Tibial nerve (tissue), 4 donors: ENCODE results near the gene MAMLD1. TPM values are rescaled to one million over a fixed set of nuclear protein-coding genes. Genes with fewer than 3 reads are reported as not detected.

Experiments used
- DNase-seq, 2 donors: peaks; one replicate each; pipeline ENCODE4 v3.0.0-alpha.2; 2019; ENCODE audit warnings: low spot score in 2 of 2
- H3K27ac ChIP-seq, 4 donors: fragments of 200-600 bp; sonication (generic) in 3 of 4; one replicate each; pipeline ENCODE4 v1.5.1; 2017 to 2019; ENCODE audit warnings: mild to moderate bottlenecking in 1 of 4
- H3K27me3 ChIP-seq, 2 donors: fragments of 200-600 bp; sonication (generic) in 1 of 2; one replicate each; pipeline versions ENCODE4 v1.5.1 to v1.6.0; 2017 to 2019
- H3K36me3 ChIP-seq, 3 donors: fragments of 200-600 bp; sonication (generic); one replicate each; pipeline ENCODE4 v1.5.1; 2018 to 2019
- H3K4me1 ChIP-seq, 4 donors: fragments of 200-600 bp; sonication (generic) in 3 of 4; one replicate each; pipeline ENCODE4 v1.5.1; 2017 to 2019
- H3K4me3 ChIP-seq, 4 donors: fragments of 200-600 bp; sonication (generic) in 3 of 4; one replicate each; pipeline ENCODE4 v1.5.1; 2017 to 2019; ENCODE audit warnings: mild to moderate bottlenecking in 1 of 4, moderate library complexity in 1 of 4
- H3K9me3 ChIP-seq, 4 donors: fragments of 200-600 bp; sonication (generic) in 3 of 4; one replicate each; pipeline ENCODE4 v1.5.1; 2017 to 2019
- EP300 ChIP-seq, 2 donors: sonication (generic); formaldehyde crosslinking; IDR thresholded peaks; one replicate each; pipeline ENCODE4 v1.6.1; 2017; ENCODE audit warnings: antibody characterized with exemption in 2 of 2, mild to moderate bottlenecking in 1 of 2
- POLR2A ChIP-seq, 2 donors: fragments of 450-650 bp; IDR thresholded peaks; one replicate each; pipeline ENCODE4 v1.6.1; 2017; ENCODE audit warnings: antibody characterized with exemption in 2 of 2, mild to moderate bottlenecking in 2 of 2, moderate library complexity in 2 of 2
- WGBS, 2 donors: methylation state at CpG; one replicate each; pipeline ENCODE4 v1.1.5; 2018; 5-methylcytosine and 5-hydroxymethylcytosine counted together
- total RNA-seq, 4 donors: library from RNA; depleted of rRNA; stranded (reverse); fragments of >200 nt; gene quantifications; one replicate each; pipeline ENCODE4 v1.1.0, GENCODE V29; 2016
- TF ChIP-seq, protein P1 (sequence below), 5 experiments: fragments of 200-600 bp in 3 of 5; fragments of 450-650 bp in 2 of 5; sonication (generic) in 3 of 5; IDR thresholded peaks; one replicate each; pipeline ENCODE4 v1.5.1; 2016 to 2019; ENCODE audit warnings: antibody characterized with exemption in 5 of 5, mild to moderate bottlenecking in 3 of 5, moderate library complexity in 2 of 5

Gene MAMLD1
- total RNA-seq, 4 donors from 2014 or later = 8.2 to 16.2 (median 9.2) TPM

DNA sequence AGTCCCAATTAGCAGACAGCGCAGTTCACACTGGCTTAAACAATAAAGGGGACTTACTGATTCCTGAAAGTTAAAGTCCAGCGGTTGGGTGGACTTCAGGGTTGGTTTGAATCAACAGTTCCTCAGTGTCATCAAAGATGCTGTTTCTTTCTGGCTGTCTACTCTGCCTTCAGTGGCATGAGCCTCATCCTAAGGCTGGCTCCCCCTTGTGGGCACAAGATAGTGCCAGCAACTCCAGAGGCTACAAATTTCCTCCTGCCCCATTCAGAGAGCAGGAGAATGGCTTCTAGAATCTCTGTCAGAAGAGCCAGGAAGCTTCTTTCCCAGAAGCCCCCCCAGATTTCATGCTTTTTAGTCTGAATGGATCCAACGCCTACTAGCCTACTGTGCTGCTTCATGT is 122.9 kb downstream of the MAMLD1 start:
- peak in 1 of 2 donors; percentile 22 for DNase-seq

DNA sequence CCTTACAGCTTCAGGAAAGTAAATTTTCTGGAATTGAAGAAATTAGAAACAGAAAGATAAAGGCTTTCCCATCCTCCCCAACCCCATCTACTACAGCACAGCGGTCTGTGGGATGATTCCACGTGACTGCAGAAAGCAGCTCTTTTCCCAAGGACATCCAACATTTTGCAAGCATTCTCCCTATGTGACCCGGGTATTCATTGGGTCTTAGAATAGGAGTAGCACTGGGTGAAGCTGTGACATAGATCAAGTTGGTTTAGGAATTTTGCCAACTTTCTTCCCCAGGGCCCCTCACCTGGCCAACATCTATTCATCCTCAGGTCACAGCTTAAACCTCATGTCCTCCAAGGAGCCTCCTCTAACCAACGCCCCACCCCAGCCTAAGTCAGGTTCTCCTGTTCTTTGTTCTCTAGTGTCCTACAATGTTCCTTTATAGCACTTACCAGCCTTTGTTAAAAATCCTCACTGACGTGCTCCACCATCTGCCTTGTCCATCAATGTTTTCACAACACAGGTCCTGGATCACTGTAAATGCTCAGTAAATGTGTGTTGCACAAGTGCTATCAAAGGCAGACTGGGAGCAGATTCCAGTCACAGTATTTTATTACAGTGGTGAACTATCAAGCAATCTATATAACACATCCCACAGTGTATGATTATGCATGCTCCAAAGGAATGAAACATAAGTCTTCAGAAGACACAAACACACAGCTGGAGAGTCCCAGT is 124.4 kb downstream of the MAMLD1 start:
- WGBS, 2 donors = 60 to 89% methylated on average over 5 of the region's 5 CpGs

More for the DNA sequence above, 122.9 kb downstream of the MAMLD1 start:
- no peaks in the 10 kb centered on the region for H3K27me3 ChIP-seq
- peaks cover 0 to 6% (median 0%) of the 10 kb centered on the region in 4 donors for H3K4me1 ChIP-seq
- TF ChIP-seq EP300 (IDR thresholded peaks at IDR 0.05) = no peak
- TF ChIP-seq, protein P1, sequence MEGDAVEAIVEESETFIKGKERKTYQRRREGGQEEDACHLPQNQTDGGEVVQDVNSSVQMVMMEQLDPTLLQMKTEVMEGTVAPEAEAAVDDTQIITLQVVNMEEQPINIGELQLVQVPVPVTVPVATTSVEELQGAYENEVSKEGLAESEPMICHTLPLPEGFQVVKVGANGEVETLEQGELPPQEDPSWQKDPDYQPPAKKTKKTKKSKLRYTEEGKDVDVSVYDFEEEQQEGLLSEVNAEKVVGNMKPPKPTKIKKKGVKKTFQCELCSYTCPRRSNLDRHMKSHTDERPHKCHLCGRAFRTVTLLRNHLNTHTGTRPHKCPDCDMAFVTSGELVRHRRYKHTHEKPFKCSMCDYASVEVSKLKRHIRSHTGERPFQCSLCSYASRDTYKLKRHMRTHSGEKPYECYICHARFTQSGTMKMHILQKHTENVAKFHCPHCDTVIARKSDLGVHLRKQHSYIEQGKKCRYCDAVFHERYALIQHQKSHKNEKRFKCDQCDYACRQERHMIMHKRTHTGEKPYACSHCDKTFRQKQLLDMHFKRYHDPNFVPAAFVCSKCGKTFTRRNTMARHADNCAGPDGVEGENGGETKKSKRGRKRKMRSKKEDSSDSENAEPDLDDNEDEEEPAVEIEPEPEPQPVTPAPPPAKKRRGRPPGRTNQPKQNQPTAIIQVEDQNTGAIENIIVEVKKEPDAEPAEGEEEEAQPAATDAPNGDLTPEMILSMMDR (IDR thresholded peaks at IDR 0.05) = peak; percentile 39 to 55 (median 42)
- H3K36me3 ChIP-seq = no peaks in the 10 kb centered on the region
- H3K27ac ChIP-seq = no peak overlapping the region
- no peak overlapping the region for H3K4me3 ChIP-seq
- no peaks in the 10 kb centered on the region for H3K9me3 ChIP-seq
- 54% methylated on average over 3 of the region's 3 CpGs; no CpG with 5 or more reads in 1 of the 2 donors for WGBS, 2 donors

DNA sequence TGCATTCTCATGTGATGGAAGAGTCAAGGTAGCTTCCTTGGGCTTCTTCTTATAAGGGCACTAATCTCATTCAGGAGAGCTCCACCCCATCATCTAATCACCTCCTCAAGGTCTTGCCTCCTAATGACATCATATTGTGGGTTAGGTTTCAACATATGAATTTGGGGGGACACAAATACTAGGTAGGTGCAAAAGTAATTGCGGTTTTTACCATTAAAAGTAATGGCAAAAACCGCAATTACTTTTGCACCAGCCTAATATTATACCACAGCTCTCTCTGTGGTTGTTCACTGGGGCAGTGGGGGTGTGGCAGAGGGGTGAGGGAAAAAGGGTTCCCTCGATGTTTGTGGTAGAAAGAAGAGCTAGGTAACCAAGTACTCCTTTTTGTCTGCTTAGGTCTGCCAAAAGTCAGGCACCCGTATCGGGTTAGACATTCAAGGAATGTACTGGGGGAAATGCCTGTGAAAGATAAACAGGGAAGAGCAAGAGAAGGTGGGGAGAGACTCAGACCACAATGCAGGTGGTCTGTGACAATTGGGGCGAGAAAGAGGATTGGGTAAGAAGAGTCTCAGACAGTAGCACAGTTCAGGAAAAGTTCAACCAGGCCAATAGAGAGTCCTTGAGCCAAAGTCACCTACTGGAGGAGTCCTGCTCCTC is 126.4 kb downstream of the MAMLD1 start:
- Histone ChIP-seq H3K27me3 (no peaks in the 10 kb centered on the region), H3K4me1 (no peaks in the 10 kb centered on the region), H3K27ac (no peak overlapping the region), H3K9me3 (no peaks in the 10 kb centered on the region), H3K36me3 (no peaks in the 10 kb centered on the region), H3K4me3 (no peak overlapping the region)
- TF ChIP-seq, protein P1 (IDR thresholded peaks at IDR 0.05) = no peak
- TF ChIP-seq POLR2A (IDR thresholded peaks at IDR 0.05) = no peak
- WGBS, 2 donors = 71 to 81% methylated on average over 6 of the region's 6 CpGs
- no peak for DNase-seq

More for the DNA sequence above, 124.4 kb downstream of the MAMLD1 start:
- Histone ChIP-seq H3K4me3 (no peak overlapping the region), H3K36me3 (no peaks in the 10 kb centered on the region), H3K9me3 (no peaks in the 10 kb centered on the region), H3K27ac (no peak overlapping the region), H3K4me1 (peaks cover 0 to 6% (median 0%) of the 10 kb centered on the region in 4 donors), H3K27me3 (no peaks in the 10 kb centered on the region)
- no peak for DNase-seq
- TF ChIP-seq POLR2A (IDR thresholded peaks at IDR 0.05) (no peak), EP300 (IDR thresholded peaks at IDR 0.05) (no peak)
- TF ChIP-seq, protein P1 (IDR thresholded peaks at IDR 0.05) = no peak

DNA sequence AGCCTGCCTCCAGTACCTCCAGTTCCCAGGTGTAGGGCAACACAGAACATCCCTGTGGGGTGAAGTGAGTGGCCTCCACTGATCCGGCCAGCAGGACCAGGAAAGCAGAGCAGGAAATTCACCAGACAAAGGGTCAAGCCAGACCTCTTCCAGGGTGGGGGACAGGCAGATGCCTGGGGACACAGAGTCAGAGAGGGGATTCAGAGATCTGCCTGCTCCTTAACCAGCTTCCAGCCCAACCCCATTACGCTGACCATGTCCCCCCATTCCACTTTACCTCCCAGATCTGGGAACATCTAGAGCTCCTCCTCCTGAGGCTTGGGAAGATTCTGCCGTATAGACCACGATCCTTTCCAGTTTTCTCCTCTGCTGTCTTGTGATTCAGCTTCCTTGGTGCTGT is 132.4 kb downstream of the MAMLD1 start:
- TF ChIP-seq, protein P1 (IDR thresholded peaks at IDR 0.05) = no peak
- TF ChIP-seq EP300 (IDR thresholded peaks at IDR 0.05) (no peak), POLR2A (IDR thresholded peaks at IDR 0.05) (no peak)
- DNase-seq = no peak
- H3K36me3 ChIP-seq = no peaks in the 10 kb centered on the region
- WGBS, 2 donors = 65 to 82% methylated on average over 3 to 4 of the region's 4 CpGs
- H3K4me3 ChIP-seq = no peak overlapping the region
- no peaks in the 10 kb centered on the region for H3K4me1 ChIP-seq
- no peaks in the 10 kb centered on the region for H3K9me3 ChIP-seq
- H3K27me3 ChIP-seq = no peaks in the 10 kb centered on the region
- H3K27ac ChIP-seq = no peak overlapping the region

DNA sequence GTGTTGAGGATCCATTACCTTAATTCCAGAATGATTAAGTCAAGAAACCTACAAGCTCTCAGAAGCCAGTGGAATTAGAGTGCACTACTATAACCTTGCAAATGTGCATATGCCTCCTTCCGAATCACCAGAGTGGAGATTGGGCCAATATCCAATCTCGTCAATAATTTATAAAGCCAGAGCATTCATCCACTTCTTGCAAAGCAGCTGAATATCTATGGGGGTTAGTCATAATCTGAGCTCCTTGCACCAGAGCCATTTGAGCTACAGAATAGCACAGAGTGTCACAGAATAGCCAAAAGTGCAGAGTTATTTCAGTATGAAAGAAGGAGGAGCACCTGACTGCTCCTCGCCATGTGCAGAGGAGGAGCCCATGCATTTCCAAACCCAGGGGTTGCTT is 136.1 kb downstream of the MAMLD1 start:
- no peaks in the 10 kb centered on the region for H3K9me3 ChIP-seq
- WGBS, 2 donors = 72 to 95% methylated on average over 3 of the region's 3 CpGs
- H3K36me3 ChIP-seq = no peaks in the 10 kb centered on the region
- H3K27ac ChIP-seq = no peak overlapping the region
- H3K4me3 ChIP-seq = no peak overlapping the region
- DNase-seq = no peak
- no peaks in the 10 kb centered on the region for H3K27me3 ChIP-seq
- peaks cover 0 to 11% (median 0%) of the 10 kb centered on the region in 4 donors for H3K4me1 ChIP-seq
- TF ChIP-seq, protein P1 (IDR thresholded peaks at IDR 0.05) = no peak
- TF ChIP-seq EP300 (IDR thresholded peaks at IDR 0.05) (no peak), POLR2A (IDR thresholded peaks at IDR 0.05) (no peak)
